Sigmoid colon (tissue), 7 donors: ENCODE data around the gene FBXO2. TPM values are rescaled to one million over a fixed set of nuclear protein-coding genes. Genes with fewer than 3 reads are reported as not detected.
"Not testable (repeated sequence)": the region's sequence is repeated elsewhere in the genome, so short reads cannot be mapped to it uniquely, and the experiment has no call there.

ENCODE experiments used
- DNase-seq: peaks from one replicate; pipeline ENCODE4 v3.0.0-alpha.2; 2019
- H3K27ac ChIP-seq, 4 donors: fragments of 200-600 bp; sonication (generic); one replicate each; pipeline ENCODE4 v1.5.1; 2016 to 2019; ENCODE audit warnings: mild to moderate bottlenecking in 1 of 4
- H3K27me3 ChIP-seq, 3 donors: fragments of 200-600 bp; sonication (generic); one replicate each; pipeline ENCODE4 v1.5.1; 2019; ENCODE audit warnings: mild to moderate bottlenecking in 1 of 3
- H3K36me3 ChIP-seq, 4 donors: fragments of 200-600 bp; sonication (generic); one replicate each; pipeline ENCODE4 v1.5.1; 2016 to 2019
- H3K4me1 ChIP-seq, 4 donors: fragments of 200-600 bp; sonication (generic); one replicate each; pipeline ENCODE4 v1.5.1; 2017 to 2019
- H3K4me3 ChIP-seq, 4 donors: fragments of 200-600 bp; sonication (generic); one replicate each; pipeline ENCODE4 v1.5.1; 2017 to 2019; ENCODE audit warnings: mild to moderate bottlenecking in 2 of 4, moderate library complexity in 1 of 4
- H3K9me3 ChIP-seq, 4 donors: fragments of 200-600 bp in 3 of 4; sonication (generic) in 3 of 4; one replicate each; pipeline versions ENCODE4 v1.5.1 to v1.6.1; 2013 to 2019
- CTCF ChIP-seq, 4 experiments: fragments of 450-650 bp in 3 of 4; fragments of 200-600 bp in 1 of 4; IDR thresholded peaks; one replicate each; pipeline ENCODE4 v1.5.1; 2016 to 2019; ENCODE audit warnings: antibody characterized with exemption in 4 of 4, mild to moderate bottlenecking in 3 of 4, moderate library complexity in 2 of 4
- EP300 ChIP-seq, 4 donors: sonication (generic); formaldehyde crosslinking; IDR thresholded peaks; one replicate each; pipeline ENCODE4 v1.6.1; 2017; ENCODE audit warnings: antibody characterized with exemption in 4 of 4
- POLR2A ChIP-seq, 2 donors: fragments of 450-650 bp; IDR thresholded peaks; one replicate each; pipeline ENCODE4 v1.6.1; 2016; ENCODE audit warnings: antibody characterized with exemption in 2 of 2, mild to moderate bottlenecking in 2 of 2, moderate library complexity in 2 of 2
- POLR2AphosphoS5 ChIP-seq, 4 donors: sonication (generic); formaldehyde crosslinking; IDR thresholded peaks; one replicate each; pipeline ENCODE4 v1.6.1; 2017; ENCODE audit warnings: antibody characterized with exemption in 4 of 4
- WGBS, 2 donors: extraction: QIAGEN DNeasy Blood & Tissue Kit; methylation state at CpG; one replicate each; pipeline ENCODE4 v1.1.7; 2013; 5-methylcytosine and 5-hydroxymethylcytosine counted together
- intact Hi-C: fragments of 100-400 bp; cut with DNase I; formaldehyde crosslinking; loops from one replicate; pipeline ENCODE4 v1.15.1; 2023
- polyA plus RNA-seq, 3 donors: library from polyadenylated mRNA; stranded (reverse); fragments of 200-250 nt; gene quantifications; one replicate each; pipeline ENCODE4 v1.2.3, GENCODE V29; 2013
- total RNA-seq, 4 donors: library from RNA; depleted of rRNA; stranded (reverse); fragments of >200 nt; gene quantifications; one replicate each; pipeline ENCODE4 v1.1.0, GENCODE V29; 2016
- donor health status: healthy with polysubstance abuse.
- donor health status: Bipolar disorder and iron deficiency.
- donor health status: healthy.

FBXO2 gene
- total and polyA plus RNA-seq, 7 donors = 1.2 to 9.7 (median 3.9) TPM; not detected in 1

- Histone ChIP-seq H3K4me3 (no peak overlapping the region), H3K27ac (no peak overlapping the region), H3K9me3 (peaks cover 0 to 3% (median 0%) of the 10 kb centered on the region in 4 donors), H3K36me3 (no peaks in the 10 kb centered on the region), H3K27me3 (no peaks in the 10 kb centered on the region), H3K4me1 (no peaks in the 10 kb centered on the region)
- WGBS, 2 donors = 59 to 61% methylated on average over 6 of the region's 6 CpGs
- TF ChIP-seq POLR2A (IDR thresholded peaks at IDR 0.05) (no peak), CTCF (IDR thresholded peaks at IDR 0.05) (no peak), EP300 (IDR thresholded peaks at IDR 0.05) (no peak), POLR2AphosphoS5 (IDR thresholded peaks at IDR 0.05) (no peak)
- intact Hi-C loops = no loop called here
- DNase-seq = no peak
Measured at GRCh38 chr1:11610629-11611180, 43.5 kb downstream of the FBXO2 start.

GRCh38 chr1:11609378-11609777 lies 44.9 kb downstream of the FBXO2 start:
- H3K4me1 ChIP-seq, H3K27ac ChIP-seq, H3K9me3 ChIP-seq, H3K36me3 ChIP-seq, H3K27me3 ChIP-seq, H3K4me3 ChIP-seq, intact Hi-C loops, DNase-seq: not testable (repeated sequence)
- 64 to 70% methylated on average over 13 of the region's 13 CpGs for WGBS, 2 donors

GRCh38 chr1:11608596-11609130 lies 45.6 kb downstream of the FBXO2 start:
- DNase-seq, H3K27me3 ChIP-seq, H3K9me3 ChIP-seq, H3K4me3 ChIP-seq, H3K36me3 ChIP-seq, H3K27ac ChIP-seq, intact Hi-C loops, H3K4me1 ChIP-seq: not testable (repeated sequence)
- WGBS, 2 donors = 94% methylated on average over 35 of the region's 37 CpGs

GRCh38 chr1:11606775-11607174 lies 47.5 kb downstream of the FBXO2 start:
- peaks cover 0 to 3% (median 0%) of the 10 kb centered on the region in 4 donors for H3K9me3 ChIP-seq
- no peak for TF ChIP-seq POLR2AphosphoS5 (IDR thresholded peaks at IDR 0.05)
- no peak for TF ChIP-seq EP300 (IDR thresholded peaks at IDR 0.05)
- no peak for TF ChIP-seq CTCF (IDR thresholded peaks at IDR 0.05)
- TF ChIP-seq POLR2A (IDR thresholded peaks at IDR 0.05) = no peak
- no peak overlapping the region for H3K27ac ChIP-seq
- H3K27me3 ChIP-seq = peaks cover 0 to 5% (median 0%) of the 10 kb centered on the region in 3 donors
- intact Hi-C loops = no loop called here
- H3K4me1 ChIP-seq = no peaks in the 10 kb centered on the region
- WGBS, 2 donors = 79 to 86% methylated on average over 6 of the region's 6 CpGs
- no peak for DNase-seq
- H3K36me3 ChIP-seq = no peaks in the 10 kb centered on the region
- no peak overlapping the region for H3K4me3 ChIP-seq

- TF ChIP-seq POLR2AphosphoS5 (IDR thresholded peaks at IDR 0.05) (no peak), CTCF (IDR thresholded peaks at IDR 0.05) (no peak), EP300 (IDR thresholded peaks at IDR 0.05) (no peak), POLR2A (IDR thresholded peaks at IDR 0.05) (no peak)
- no peaks in the 10 kb centered on the region for H3K4me1 ChIP-seq
- no peak overlapping the region for H3K27ac ChIP-seq
- DNase-seq = no peak
- H3K27me3 ChIP-seq = peaks cover 0 to 23% (median 0%) of the 10 kb centered on the region in 3 donors
- peaks cover 0 to 3% (median 0%) of the 10 kb centered on the region in 4 donors for H3K9me3 ChIP-seq
- no peaks in the 10 kb centered on the region for H3K36me3 ChIP-seq
- intact Hi-C loops = no loop called here
- no peak overlapping the region for H3K4me3 ChIP-seq
- WGBS, 2 donors = 64 to 77% methylated on average over 5 of the region's 5 CpGs
Measured at GRCh38 chr1:11602981-11603380, 51.2 kb downstream of the FBXO2 start.

- Histone ChIP-seq H3K27me3 (peaks cover 0 to 25% (median 0%) of the 10 kb centered on the region in 3 donors), H3K36me3 (no peaks in the 10 kb centered on the region)
- 56 to 66% methylated on average over 3 of the region's 3 CpGs for WGBS, 2 donors
Measured at GRCh38 chr1:11602424-11602823, 51.8 kb downstream of the FBXO2 start.

More at GRCh38 chr1:11602424-11602823, 51.8 kb downstream of the FBXO2 start:
- Histone ChIP-seq H3K27ac (no peak overlapping the region), H3K4me3 (no peak overlapping the region), H3K9me3 (peaks cover 0 to 3% (median 0%) of the 10 kb centered on the region in 4 donors), H3K4me1 (no peaks in the 10 kb centered on the region)
- no peak for DNase-seq
- TF ChIP-seq CTCF (IDR thresholded peaks at IDR 0.05) (no peak), POLR2A (IDR thresholded peaks at IDR 0.05) (no peak)
- intact Hi-C loops = no loop called here
